H1 (cell line): ENCODE measurements around the gene SLC6A6. TPM values are rescaled to one million over a fixed set of nuclear protein-coding genes. Genes with fewer than 3 reads are reported as not detected.
A peak's percentile ranks its signal among the peaks of the same experiment; 100 is the strongest.

Experiments
- CTCF ChIA-PET: fragments of 300-600 bp; sonication (Branson Sonifier 250); formaldehyde crosslinking; loops from one replicate; lab custom pipeline; 2021; ENCODE audit not compliant: partially characterized antibody; lab: Charles Lee
- POLR2A ChIA-PET: fragments of 300-600 bp; sonication (Branson Sonifier 250); formaldehyde crosslinking; loops from one replicate; lab custom pipeline; 2021; ENCODE audit warnings: inconsistent platforms; ENCODE audit not compliant: partially characterized antibody; lab: Charles Lee
- DNase-seq, 2 experiments: peaks; one replicate each; pipeline versions ENCODE4 v3.0.0 to v3.0.0-alpha.2; 2010 to 2022; ENCODE audit warnings: low spot score in 2 of 2, low read depth in 1 of 2, mixed read lengths in 1 of 2
- FAIRE-seq: peaks from 2 replicates; lab custom pipeline; 2011; peaks lifted over from hg19 to GRCh38; lab: Jason Lieb, UNC
- H2AFZ ChIP-seq: 2 replicates; pipeline ENCODE4 v1.8.1; 2012; ENCODE audit warnings: low read length, inconsistent platforms
- H2AK5ac ChIP-seq: 2 replicates; pipeline ENCODE4 v1.6.1; 2013; ENCODE audit warnings: low read depth, low read length
- H2BK120ac ChIP-seq: replicated peaks from 2 replicates; pipeline ENCODE3; 2013; ENCODE audit warnings: low read depth, low read length, inconsistent platforms
- H2BK12ac ChIP-seq: 2 replicates; pipeline ENCODE4 v1.6.1; 2013; ENCODE audit warnings: low read depth, low read length
- H2BK15ac ChIP-seq: 2 replicates; pipeline ENCODE4 v1.6.1; 2013; ENCODE audit warnings: low read length
- H2BK20ac ChIP-seq: 2 replicates; pipeline ENCODE4 v1.6.1; 2013; ENCODE audit warnings: low read length
- H2BK5ac ChIP-seq: 2 replicates; pipeline ENCODE4 v1.6.1; 2013; ENCODE audit warnings: low read depth, low read length
- H3K14ac ChIP-seq: 2 replicates; pipeline ENCODE4 v1.6.1; 2013; ENCODE audit warnings: inconsistent platforms; ENCODE audit not compliant: insufficient read length
- H3K18ac ChIP-seq: 2 replicates; pipeline ENCODE4 v1.6.1; 2013; ENCODE audit warnings: low read length; ENCODE audit errors: extremely low read depth
- H3K23ac ChIP-seq: 2 replicates; pipeline ENCODE4 v1.6.1; 2013; ENCODE audit warnings: inconsistent platforms; ENCODE audit not compliant: insufficient read length
- H3K23me2 ChIP-seq: 2 replicates; pipeline ENCODE4 v1.6.1; 2013; ENCODE audit warnings: low read depth, low read length
- H3K27ac ChIP-seq: 2 replicates; pipeline ENCODE4 v1.6.1; 2011; ENCODE audit warnings: low read depth, low read length, inconsistent platforms
- H3K27me3 ChIP-seq, 4 experiments: replicated peaks in 1 of 4; 1 replicate in 1 of 4; 2 replicates in 3 of 4; pipeline versions ENCODE4 v1.6.1 to v1.8.1; 2011 to 2013; ENCODE audit warnings: low read length in 3 of 4, mild to moderate bottlenecking in 3 of 4, inconsistent platforms in 2 of 4, mixed read lengths in 2 of 4, moderate library complexity in 1 of 4; ENCODE audit not compliant: control insufficient read depth in 3 of 4, insufficient read depth in 3 of 4; ENCODE audit errors: extremely low read depth in 1 of 4
- H3K36me3 ChIP-seq, 4 experiments: 2 replicates each; pipeline versions ENCODE4 v1.6.1 to v1.8.1; 2011 to 2013; ENCODE audit warnings: mild to moderate bottlenecking in 4 of 4, low read length in 3 of 4, moderate library complexity in 2 of 4, control low read depth in 1 of 4, inconsistent platforms in 1 of 4; ENCODE audit not compliant: insufficient read depth in 4 of 4, control insufficient read depth in 2 of 4
- H3K4ac ChIP-seq: replicated peaks from 2 replicates; pipeline ENCODE3; 2013; ENCODE audit warnings: low read length, low read depth, mixed read lengths, inconsistent platforms; ENCODE audit not compliant: insufficient read length
- H3K4me1 ChIP-seq, 4 experiments: replicated peaks in 1 of 4; 1 replicate in 1 of 4; 2 replicates in 3 of 4; pipeline versions ENCODE4 v1.6.1 to v1.8.1; 2011 to 2013; ENCODE audit warnings: low read length in 3 of 4, inconsistent platforms in 2 of 4, mixed read lengths in 1 of 4; ENCODE audit not compliant: insufficient read depth in 4 of 4, control insufficient read depth in 3 of 4
- H3K4me2 ChIP-seq, 2 experiments: 2 replicates each; pipeline versions ENCODE4 v1.6.1 to v1.8.1; 2011 to 2013; ENCODE audit warnings: low read depth in 2 of 2, low read length in 2 of 2, control low read depth in 1 of 2, inconsistent platforms in 1 of 2, mild to moderate bottlenecking in 1 of 2; ENCODE audit not compliant: insufficient read depth in 1 of 2
- H3K4me3 ChIP-seq, 4 experiments: fragments of 200-600, 300-600 bp in 1 of 4; sonication (generic), shearing (Covaris generic), sonication (Bioruptor Twin) in 1 of 4; 2 replicates each; pipeline versions ENCODE4 v1.5.1 to v1.8.1; 2011 to 2016; ENCODE audit warnings: low read length in 4 of 4, low read depth in 3 of 4, control low read depth in 2 of 4, inconsistent platforms in 2 of 4, mild to moderate bottlenecking in 2 of 4, mixed read lengths in 1 of 4, moderate library complexity in 1 of 4; ENCODE audit not compliant: insufficient read depth in 2 of 4; ENCODE audit errors: extremely low read depth in 1 of 4
- H3K56ac ChIP-seq: replicated peaks from 2 replicates; pipeline ENCODE3; 2013; ENCODE audit warnings: low read depth, mild to moderate bottlenecking, mixed read lengths, low read length, inconsistent platforms; ENCODE audit not compliant: insufficient read length
- H3K79me1 ChIP-seq: 2 replicates; pipeline ENCODE4 v1.6.1; 2013; ENCODE audit warnings: low read depth, low read length, control low read depth
- H3K79me2 ChIP-seq, 2 experiments: 2 replicates each; pipeline versions ENCODE4 v1.6.1 to v1.8.1; 2012 to 2013; ENCODE audit warnings: low read length in 2 of 2, mild to moderate bottlenecking in 2 of 2, inconsistent platforms in 1 of 2; ENCODE audit not compliant: insufficient read depth in 2 of 2, control insufficient read depth in 1 of 2
- H3K9ac ChIP-seq, 4 experiments: replicated peaks in 1 of 4; 1 replicate in 1 of 4; 2 replicates in 3 of 4; pipeline versions ENCODE4 v1.6.1 to v1.8.1; 2011 to 2013; ENCODE audit warnings: low read depth in 3 of 4, low read length in 3 of 4, control low read depth in 2 of 4, mild to moderate bottlenecking in 2 of 4, moderate library complexity in 2 of 4, inconsistent platforms in 1 of 4; ENCODE audit errors: extremely low read depth in 1 of 4
- H3K9me3 ChIP-seq, 2 experiments: 2 replicates each; pipeline versions ENCODE4 v1.6.1 to v1.8.1; 2012 to 2013; ENCODE audit warnings: mild to moderate bottlenecking in 2 of 2, moderate library complexity in 2 of 2, control low read depth in 1 of 2, inconsistent platforms in 1 of 2, low read depth in 1 of 2, low read length in 1 of 2, mixed read lengths in 1 of 2; ENCODE audit not compliant: insufficient read depth in 2 of 2
- H4K20me1 ChIP-seq, 2 experiments: replicated peaks in 1 of 2; 2 replicates each; pipeline versions ENCODE3 to v1.8.1; 2011 to 2013; ENCODE audit warnings: inconsistent platforms in 2 of 2, low read length in 2 of 2, mild to moderate bottlenecking in 1 of 2; ENCODE audit not compliant: insufficient read depth in 2 of 2, control insufficient read depth in 1 of 2
- H4K5ac ChIP-seq: 2 replicates; pipeline ENCODE4 v1.6.1; 2013; ENCODE audit warnings: low read length, low read depth, mixed read lengths, inconsistent platforms; ENCODE audit not compliant: insufficient read length
- H4K8ac ChIP-seq: 2 replicates; pipeline ENCODE4 v1.8.0; 2013; ENCODE audit warnings: mild to moderate bottlenecking, moderate library complexity, low read length, inconsistent platforms; ENCODE audit not compliant: insufficient read depth; ENCODE audit errors: extremely low read depth
- H4K91ac ChIP-seq: replicated peaks from 2 replicates; pipeline ENCODE3; 2013; ENCODE audit warnings: low read length, mixed read lengths, inconsistent platforms; ENCODE audit not compliant: insufficient read length
- KDM5A ChIP-seq: fragments of 200-600 bp; IDR thresholded peaks from 2 replicates; pipeline ENCODE4 v1.7.1; 2012; ENCODE audit warnings: mild to moderate bottlenecking, low read length, inconsistent platforms, mixed read lengths
- POLR2A ChIP-seq, 2 experiments: IDR thresholded peaks; 1 replicate in 1 of 2; 2 replicates in 1 of 2; pipeline ENCODE4 v1.6.1; 2011; ENCODE audit warnings: low read depth in 2 of 2, low read length in 2 of 2, mild to moderate bottlenecking in 2 of 2; ENCODE audit errors: control extremely low read depth in 1 of 2
- RBBP5 ChIP-seq: IDR thresholded peaks from 2 replicates; pipeline ENCODE4 v1.7.1; 2012; ENCODE audit warnings: low read depth, mild to moderate bottlenecking, inconsistent platforms, low read length, moderate library complexity, borderline replicate concordance
- SP1 ChIP-seq: IDR thresholded peaks from 2 replicates; pipeline ENCODE4 v1.6.1; 2011; ENCODE audit warnings: low read depth, low read length
- SP2 ChIP-seq: IDR thresholded peaks from 2 replicates; pipeline ENCODE4 v1.6.1; 2012; ENCODE audit warnings: mild to moderate bottlenecking, low read length, inconsistent platforms
- SRF ChIP-seq: IDR thresholded peaks from 2 replicates; pipeline ENCODE4 v1.6.1; 2011; ENCODE audit warnings: mild to moderate bottlenecking, low read depth, low read length, moderate library complexity
- WGBS, 2 experiments: shearing (Covaris generic) in 1 of 2; methylation state at CpG; one replicate each; pipeline versions ENCODE4 v1.1.6 to v1.1.7; 2013 to 2015; ENCODE audit warnings: low lambda C conversion rate in 2 of 2, mixed read lengths in 2 of 2, inconsistent platforms in 1 of 2, low coverage in 1 of 2, missing lambda C conversion rate in 1 of 2; ENCODE audit not compliant: insufficient replicate concordance in 2 of 2, insufficient coverage in 1 of 2, insufficient read length in 1 of 2; ENCODE audit errors: extremely low coverage in 1 of 2, missing lambda C conversion rate in 1 of 2; 5-methylcytosine and 5-hydroxymethylcytosine counted together
- polyA plus RNA-seq, 7 experiments: library from polyadenylated mRNA; depleted of rRNA in 3 of 7; stranded (reverse) in 5 of 7; unstranded in 2 of 7; fragments of >200 nt in 5 of 7; fragments of 200-250 nt in 2 of 7; gene quantifications; 1 replicate in 5 of 7; 2 replicates in 1 of 7; 4 replicates in 1 of 7; pipeline versions ENCODE4 v1.2.1 to v1.2.3, GENCODE V29; 2011 to 2013; ENCODE audit warnings: missing spikeins in 2 of 7, mixed read lengths in 2 of 7
- total RNA-seq: library from RNA; stranded (reverse); fragmentation: NEBNext Ultra II Directional; extraction: Animal tissue kit (Norgen Biotek cat#: 25700); gene quantifications from 2 replicates; pipeline ENCODE4 v1.2.1, GENCODE V29; 2021
- TF ChIP-seq, protein P1 (sequence below), 3 experiments: IDR thresholded peaks; 1 replicate in 2 of 3; 2 replicates in 1 of 3; pipeline versions ENCODE4 v1.5.1 to v1.6.1; 2011; ENCODE audit warnings: low read length in 3 of 3, mild to moderate bottlenecking in 3 of 3, inconsistent platforms in 2 of 3, low read depth in 1 of 3, moderate library complexity in 1 of 3; ENCODE audit not compliant: insufficient read depth in 1 of 3; ENCODE audit errors: control extremely low read depth in 1 of 3
- TF ChIP-seq, protein P2 (sequence below): IDR thresholded peaks from 2 replicates; pipeline ENCODE4 v1.6.1; 2011; ENCODE audit warnings: low read depth, mild to moderate bottlenecking, low read length; ENCODE audit not compliant: insufficient read depth
- TF ChIP-seq, protein P3 (sequence below): IDR thresholded peaks from 2 replicates; pipeline ENCODE4 v1.6.1; 2012; ENCODE audit warnings: inconsistent platforms

SLC6A6 gene
- total and polyA plus RNA-seq, 2 of the 8 experiments (the other 6 are each of a cell fraction or from before 2014, with no cell fraction given) = 66.2 to 144 TPM

DNA sequence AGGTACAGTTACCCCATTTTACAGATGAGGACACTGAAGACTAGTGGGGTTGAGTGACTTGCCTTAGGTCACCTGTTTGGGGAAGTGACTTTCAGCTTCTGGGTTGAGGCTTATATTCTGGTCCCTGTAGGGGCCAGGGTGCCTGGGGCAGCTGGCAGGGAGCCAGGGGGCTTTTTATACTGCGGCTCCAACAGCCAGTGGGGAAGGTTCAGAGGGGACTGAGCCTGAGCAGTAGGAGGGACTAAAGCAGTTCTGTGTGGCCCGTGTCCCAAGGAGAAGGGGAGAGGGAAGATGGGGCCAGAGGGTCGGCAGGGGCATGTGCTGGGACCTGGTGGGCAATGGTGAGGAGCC is 37.7 kb downstream of the SLC6A6 start:
- Histone ChIP-seq H3K4me2 (peak overlapping the region in 1 of 2 experiments; percentile 3; a peak in 1 of 4 replicates), H3K14ac (no peak overlapping the region), H3K4ac (no peak overlapping the region), H2BK5ac (no peak overlapping the region), H3K27ac (no peak overlapping the region), H2BK120ac (no peak overlapping the region), H4K20me1 (peaks cover 15 to 38% of the 10 kb centered on the region in 2 experiments), H3K56ac (no peak overlapping the region), H3K23ac (no peak overlapping the region), H3K27me3 (no peaks in the 10 kb centered on the region; a peak in 1 of 7 replicates), H4K91ac (no peak overlapping the region), H2AFZ (no peak overlapping the region), H2BK20ac (no peak overlapping the region), H3K79me1 (peaks cover 43% of the 10 kb centered on the region), H2BK15ac (0 out of 2 replicates have a peak overlapping the region, but pooled peaks have one; percentile 46), H4K5ac (no peak overlapping the region), H3K36me3 (peaks cover 0 to 10% (median 0%) of the 10 kb centered on the region in 4 experiments; a peak in 2 of 8 replicates), H3K79me2 (peaks cover 3 to 59% of the 10 kb centered on the region in 2 experiments; a peak in 3 of 4 replicates), H3K18ac (no peak overlapping the region), H3K9ac (no peak overlapping the region; a peak in 1 of 7 replicates), H3K23me2 (no peaks in the 10 kb centered on the region), H3K4me3 (no peak overlapping the region), H2AK5ac (no peak overlapping the region), H4K8ac (no peak overlapping the region), H2BK12ac (0 out of 2 replicates have a peak overlapping the region, but pooled peaks have one; percentile 39), H3K4me1 (peaks cover 5 to 16% (median 11%) of the 10 kb centered on the region in 4 experiments), H3K9me3 (no peaks in the 10 kb centered on the region)
- FAIRE-seq (no peak), DNase-seq (no peak)
- ChIA-PET POLR2A (interaction anchor here (1.2 to 1.7 kb wide), 2 partner anchors 9 to 37 kb away, joined by 3 read pairs; no protein-coding TSS in a partner anchor), CTCF (interaction anchor here (0.7 to 3.0 kb wide), 9 partner anchors 9 to 164 kb away, joined by 3 to 12 read pairs (median 5); no protein-coding TSS in a partner anchor)
- WGBS, 2 experiments = 89% methylated on average over 1 of the region's 3 CpGs; no CpG with 5 or more reads in 1 of the 2 experiments
- TF ChIP-seq SP2 (no peak), RBBP5 (no peak), SRF (no peak), POLR2A (IDR thresholded peaks at IDR 0.05; ENCODE audit: control extremely low read depth in 1 of 2, low read depth in 2 of 2, low read length in 2 of 2) (no peak), SP1 (no peak), KDM5A (no peak)
- TF ChIP-seq, protein P1, sequence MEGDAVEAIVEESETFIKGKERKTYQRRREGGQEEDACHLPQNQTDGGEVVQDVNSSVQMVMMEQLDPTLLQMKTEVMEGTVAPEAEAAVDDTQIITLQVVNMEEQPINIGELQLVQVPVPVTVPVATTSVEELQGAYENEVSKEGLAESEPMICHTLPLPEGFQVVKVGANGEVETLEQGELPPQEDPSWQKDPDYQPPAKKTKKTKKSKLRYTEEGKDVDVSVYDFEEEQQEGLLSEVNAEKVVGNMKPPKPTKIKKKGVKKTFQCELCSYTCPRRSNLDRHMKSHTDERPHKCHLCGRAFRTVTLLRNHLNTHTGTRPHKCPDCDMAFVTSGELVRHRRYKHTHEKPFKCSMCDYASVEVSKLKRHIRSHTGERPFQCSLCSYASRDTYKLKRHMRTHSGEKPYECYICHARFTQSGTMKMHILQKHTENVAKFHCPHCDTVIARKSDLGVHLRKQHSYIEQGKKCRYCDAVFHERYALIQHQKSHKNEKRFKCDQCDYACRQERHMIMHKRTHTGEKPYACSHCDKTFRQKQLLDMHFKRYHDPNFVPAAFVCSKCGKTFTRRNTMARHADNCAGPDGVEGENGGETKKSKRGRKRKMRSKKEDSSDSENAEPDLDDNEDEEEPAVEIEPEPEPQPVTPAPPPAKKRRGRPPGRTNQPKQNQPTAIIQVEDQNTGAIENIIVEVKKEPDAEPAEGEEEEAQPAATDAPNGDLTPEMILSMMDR (IDR thresholded peaks at IDR 0.05; ENCODE audit: control extremely low read depth in 1 of 3, insufficient read depth in 1 of 3, low read depth in 1 of 3, low read length in 3 of 3) = no peak
- TF ChIP-seq, protein P2, sequence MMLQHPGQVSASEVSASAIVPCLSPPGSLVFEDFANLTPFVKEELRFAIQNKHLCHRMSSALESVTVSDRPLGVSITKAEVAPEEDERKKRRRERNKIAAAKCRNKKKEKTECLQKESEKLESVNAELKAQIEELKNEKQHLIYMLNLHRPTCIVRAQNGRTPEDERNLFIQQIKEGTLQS = no peak
- TF ChIP-seq, protein P3, sequence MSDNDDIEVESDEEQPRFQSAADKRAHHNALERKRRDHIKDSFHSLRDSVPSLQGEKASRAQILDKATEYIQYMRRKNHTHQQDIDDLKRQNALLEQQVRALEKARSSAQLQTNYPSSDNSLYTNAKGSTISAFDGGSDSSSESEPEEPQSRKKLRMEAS = no peak
